BE2C (cell line): ENCODE results near the gene PACSIN2.

Source experiments
- DNase-seq: peaks from one replicate; pipeline ENCODE4 v3.0.0-alpha.2; 2020
- H3K27me3 ChIP-seq: fragments of 250-450 bp; sonication (Bioruptor Pico); 2 replicates; pipeline ENCODE4 v1.5.1; 2020; ENCODE audit warnings: mild to moderate bottlenecking
- H3K36me3 ChIP-seq: fragments of 250-450 bp; sonication (Bioruptor Pico); 2 replicates; pipeline ENCODE4 v1.5.1; 2020; ENCODE audit warnings: mild to moderate bottlenecking
- H3K4me1 ChIP-seq: fragments of 250-450 bp; sonication (Bioruptor Pico); 2 replicates; pipeline ENCODE4 v1.5.1; 2020
- H3K4me3 ChIP-seq: 2 replicates; pipeline ENCODE4 v1.5.1; 2011; ENCODE audit warnings: low read depth, low read length
- H3K9me3 ChIP-seq: fragments of 250-450 bp; sonication (Bioruptor Pico); 2 replicates; pipeline ENCODE4 v1.5.1; 2020
- TF ChIP-seq, protein P1 (sequence below): IDR thresholded peaks from 2 replicates; pipeline ENCODE4 v1.5.1; 2012; ENCODE audit warnings: mild to moderate bottlenecking, low read depth, low read length

The PACSIN2 gene

DNA sequence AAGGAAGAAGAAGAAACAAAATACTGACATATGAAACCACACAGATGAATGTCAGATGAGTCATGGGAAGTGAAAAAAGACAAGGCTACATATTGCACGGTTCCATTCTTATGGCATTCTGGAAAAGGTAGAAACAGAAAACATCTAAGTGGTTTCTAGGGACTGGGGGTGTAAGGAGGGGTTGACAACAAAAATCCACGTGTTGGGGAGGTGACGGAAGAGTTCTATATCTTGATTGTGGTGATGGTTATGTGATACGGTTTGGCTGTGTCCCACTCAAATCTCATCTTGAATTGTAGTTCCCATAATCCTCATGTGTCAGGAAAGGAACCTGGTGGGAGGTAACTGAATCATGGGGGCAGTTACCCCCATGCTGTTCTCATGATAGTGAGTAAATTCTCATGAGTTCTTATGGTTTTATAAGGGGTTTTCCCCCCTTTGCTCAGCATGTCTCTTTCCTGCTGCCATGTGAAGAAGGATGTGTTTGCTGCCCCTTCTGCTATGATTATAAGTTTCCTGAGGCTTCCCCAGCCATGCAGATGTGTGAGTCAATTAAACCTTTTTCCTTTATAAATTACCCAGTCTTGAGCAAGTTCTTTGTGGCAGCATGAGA is 151.5 kb downstream of the PACSIN2 start:
- no peaks in the 10 kb centered on the region for H3K9me3 ChIP-seq
- DNase-seq, result no peak
- H3K4me3 ChIP-seq, result no peak overlapping the region
- H3K4me1 ChIP-seq, result no peaks in the 10 kb centered on the region
- TF ChIP-seq, protein P1, sequence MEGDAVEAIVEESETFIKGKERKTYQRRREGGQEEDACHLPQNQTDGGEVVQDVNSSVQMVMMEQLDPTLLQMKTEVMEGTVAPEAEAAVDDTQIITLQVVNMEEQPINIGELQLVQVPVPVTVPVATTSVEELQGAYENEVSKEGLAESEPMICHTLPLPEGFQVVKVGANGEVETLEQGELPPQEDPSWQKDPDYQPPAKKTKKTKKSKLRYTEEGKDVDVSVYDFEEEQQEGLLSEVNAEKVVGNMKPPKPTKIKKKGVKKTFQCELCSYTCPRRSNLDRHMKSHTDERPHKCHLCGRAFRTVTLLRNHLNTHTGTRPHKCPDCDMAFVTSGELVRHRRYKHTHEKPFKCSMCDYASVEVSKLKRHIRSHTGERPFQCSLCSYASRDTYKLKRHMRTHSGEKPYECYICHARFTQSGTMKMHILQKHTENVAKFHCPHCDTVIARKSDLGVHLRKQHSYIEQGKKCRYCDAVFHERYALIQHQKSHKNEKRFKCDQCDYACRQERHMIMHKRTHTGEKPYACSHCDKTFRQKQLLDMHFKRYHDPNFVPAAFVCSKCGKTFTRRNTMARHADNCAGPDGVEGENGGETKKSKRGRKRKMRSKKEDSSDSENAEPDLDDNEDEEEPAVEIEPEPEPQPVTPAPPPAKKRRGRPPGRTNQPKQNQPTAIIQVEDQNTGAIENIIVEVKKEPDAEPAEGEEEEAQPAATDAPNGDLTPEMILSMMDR, result no peak
- no peaks in the 10 kb centered on the region for H3K27me3 ChIP-seq
- no peaks in the 10 kb centered on the region for H3K36me3 ChIP-seq

DNA sequence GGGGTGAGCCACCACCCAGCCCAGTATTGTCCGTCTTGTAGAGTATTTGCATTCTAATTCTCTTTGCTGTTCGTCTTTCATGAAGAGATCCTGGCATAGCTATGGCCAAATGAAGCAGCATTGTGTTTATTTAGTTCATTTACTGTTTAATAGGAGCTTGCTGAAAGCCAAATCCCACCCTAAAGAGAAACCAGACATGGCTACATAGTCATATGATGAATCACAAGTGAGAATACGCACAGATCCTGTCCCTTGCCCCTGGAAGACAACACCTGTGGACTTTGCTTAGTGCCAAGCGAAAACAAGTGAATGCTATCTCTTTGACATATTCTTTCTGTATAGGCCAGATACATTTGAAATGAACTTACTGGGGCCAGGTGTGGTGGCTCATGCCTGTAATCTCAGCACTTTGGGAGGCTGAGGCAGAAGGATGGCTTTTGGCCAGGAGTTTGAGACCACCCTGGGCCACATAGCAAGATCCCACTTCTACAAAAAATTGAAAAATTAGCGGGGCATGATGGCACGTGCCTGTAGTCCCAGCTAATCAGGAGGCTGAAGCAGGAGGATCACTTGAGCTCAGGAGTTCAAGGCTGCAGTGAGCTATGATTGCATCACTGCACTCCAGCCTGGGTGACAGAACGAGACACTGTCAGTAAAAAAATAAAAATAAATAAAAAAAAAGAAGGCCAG is 152.8 kb downstream of the PACSIN2 start:
- no peak overlapping the region for H3K4me3 ChIP-seq
- TF ChIP-seq, protein P1, result no peak
- H3K9me3 ChIP-seq, result peaks cover 5% of the 10 kb centered on the region; the same call in 1 of the 2 replicates
- no peaks in the 10 kb centered on the region for H3K36me3 ChIP-seq
- no peaks in the 10 kb centered on the region; the same call in 1 of the 2 replicates for H3K27me3 ChIP-seq
- DNase-seq, result no peak
- no peaks in the 10 kb centered on the region for H3K4me1 ChIP-seq

DNA sequence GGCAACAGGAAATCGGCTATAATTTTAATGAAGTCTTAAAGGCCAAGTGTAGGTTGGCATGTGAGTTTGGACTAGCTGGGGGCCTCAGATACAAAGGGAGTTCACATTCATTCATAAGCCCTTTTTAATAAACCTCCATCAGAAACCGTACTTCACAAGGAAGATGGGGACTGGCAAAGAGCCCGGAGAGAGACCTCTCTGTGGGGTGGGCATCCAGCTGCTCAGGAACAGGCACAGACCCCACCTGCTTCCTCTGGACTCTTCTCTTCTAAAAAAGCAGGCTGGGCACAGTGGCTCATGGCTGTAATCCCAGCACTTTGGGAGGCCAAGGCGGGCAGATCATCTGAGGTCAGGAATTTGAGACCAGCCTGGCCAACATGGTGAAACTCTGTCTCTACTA is 154.0 kb downstream of the PACSIN2 start:
- Histone ChIP-seq H3K36me3 (no peaks in the 10 kb centered on the region), H3K27me3 (no peaks in the 10 kb centered on the region; the same call in 1 of the 2 replicates), H3K9me3 (peaks cover 5% of the 10 kb centered on the region; the same call in 1 of the 2 replicates), H3K4me1 (no peaks in the 10 kb centered on the region), H3K4me3 (no peak overlapping the region)
- TF ChIP-seq, protein P1, result no peak
- DNase-seq, result no peak

DNA sequence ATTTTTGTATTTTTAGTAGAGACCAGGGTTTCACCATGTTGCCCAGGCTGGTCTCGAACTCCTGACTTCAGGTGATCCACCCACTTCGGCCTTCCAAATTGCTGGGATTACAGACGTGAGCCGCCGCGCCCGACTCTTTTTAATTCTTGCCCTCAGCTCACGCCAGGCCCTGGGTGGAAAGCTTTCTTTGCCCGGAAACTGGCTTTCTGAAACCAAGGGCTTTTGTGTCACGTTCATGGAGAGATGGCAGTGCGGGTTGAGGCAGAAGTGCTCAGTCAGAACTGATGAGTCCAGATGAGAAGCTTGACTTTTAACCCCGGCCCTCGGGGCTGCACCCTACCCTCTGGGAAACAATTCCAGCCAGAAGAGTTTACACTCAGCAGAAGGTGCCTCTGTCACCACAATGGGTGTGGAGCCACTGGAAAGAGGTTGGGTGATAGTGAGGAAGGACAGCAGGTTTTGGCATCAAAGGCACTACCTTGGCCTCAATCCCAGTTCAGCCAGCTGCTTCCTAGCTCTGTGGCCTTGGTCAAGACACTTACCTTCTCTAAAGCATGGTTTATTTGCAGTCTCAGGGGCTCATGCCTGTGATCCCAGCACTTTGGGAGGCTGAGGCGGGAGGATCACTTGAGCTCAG is 157.0 kb downstream of the PACSIN2 start:
- Histone ChIP-seq H3K4me3 (no peak overlapping the region), H3K4me1 (no peaks in the 10 kb centered on the region), H3K36me3 (no peaks in the 10 kb centered on the region), H3K9me3 (peaks cover 5% of the 10 kb centered on the region; the same call in 1 of the 2 replicates), H3K27me3 (no peaks in the 10 kb centered on the region; the same call in 1 of the 2 replicates)
- no peak for DNase-seq
- TF ChIP-seq, protein P1, result no peak

DNA sequence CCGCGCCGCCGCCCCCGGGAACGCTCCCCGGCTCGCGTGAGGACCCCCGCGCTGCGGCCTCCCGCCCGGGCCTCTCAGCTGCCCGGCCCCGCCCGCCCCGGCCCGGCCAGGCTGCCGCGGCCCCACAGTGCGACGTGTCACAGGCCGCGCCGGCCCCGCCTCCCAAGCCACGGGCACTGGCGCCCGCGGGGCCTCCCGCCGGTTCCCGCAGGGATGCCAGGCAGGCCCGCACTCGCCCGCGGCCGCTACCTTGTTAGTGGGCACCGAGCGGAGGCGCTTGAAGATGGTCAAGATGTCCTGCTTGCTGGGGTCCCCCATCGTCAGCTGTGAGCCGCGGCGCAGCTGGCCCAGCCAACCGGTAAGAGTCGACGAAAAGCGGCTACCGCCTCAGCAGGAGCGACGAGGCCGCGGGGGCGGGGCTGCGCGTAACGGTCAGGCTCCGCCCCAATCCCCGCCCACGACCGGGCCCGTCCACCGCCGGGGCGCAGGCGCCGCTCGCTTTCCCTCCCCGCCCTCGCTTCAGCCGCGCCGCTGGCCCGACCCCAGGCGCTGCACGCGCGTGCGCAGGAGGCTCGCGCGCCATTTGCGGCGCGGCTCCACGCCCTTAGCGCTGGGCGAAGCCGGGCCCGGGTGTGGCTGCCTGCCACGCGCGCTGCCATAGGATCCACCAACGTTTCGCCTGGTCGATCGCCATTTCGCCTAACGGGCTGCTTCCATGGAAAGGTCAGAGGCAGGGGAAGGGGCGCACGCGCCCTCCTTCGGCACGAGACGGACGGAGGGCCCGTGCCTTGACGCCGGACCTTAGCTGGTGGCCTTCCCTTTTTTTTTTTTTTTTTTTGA is 157.9 kb downstream of the PACSIN2 start, which contains the start of gene ARFGAP3:
ARFGAP3 (minus strand) TSS at position 409 of the 840 bp plus-strand sequence; CDS start at position 318, 91 bp downstream.
- no peaks in the 10 kb centered on the region; the same call in 1 of the 2 replicates for H3K27me3 ChIP-seq
- H3K9me3 ChIP-seq, result peaks cover 5% of the 10 kb centered on the region; the same call in 1 of the 2 replicates
- no peaks in the 10 kb centered on the region for H3K36me3 ChIP-seq
- TF ChIP-seq, protein P1, result no peak
- no peaks in the 10 kb centered on the region for H3K4me1 ChIP-seq
- peak within 1 kb of the TSS; percentile 84 for H3K4me3 ChIP-seq
- DNase-seq, result peak; percentile 97
